Spleen (tissue), 7 donors: Measurements from ENCODE around the gene BBOX1.

Experiments used
- POLR2A ChIP-seq, 3 donors: fragments of 450-650 bp; IDR thresholded peaks; one replicate each; pipeline ENCODE4 v1.5.1; 2017; ENCODE audit warnings: antibody characterized with exemption in 3 of 3, mild to moderate bottlenecking in 1 of 3
- TF ChIP-seq, protein P1 (sequence below), 11 experiments: fragments of 200-600 bp in 7 of 11; fragments of 450-650 bp in 4 of 11; sonication (generic) in 4 of 11; IDR thresholded peaks in 8 of 11; conservative IDR thresholded peaks in 3 of 11; 1 replicate in 7 of 11; 2 replicates in 4 of 11; pipeline versions ENCODE4 v1.4.0 to v1.8.0; 2016 to 2021; ENCODE audit warnings: antibody characterized with exemption in 11 of 11, inconsistent platforms in 4 of 11, mild to moderate bottlenecking in 1 of 11
- donor health status: DM: no; HTN: no; CAD: no; lungs with moderate emphysema.
- donor health status: DM: no; HTN: no; CAD: no.
- donor health status: DM: no; HTN: no; CAD: no.

DNA sequence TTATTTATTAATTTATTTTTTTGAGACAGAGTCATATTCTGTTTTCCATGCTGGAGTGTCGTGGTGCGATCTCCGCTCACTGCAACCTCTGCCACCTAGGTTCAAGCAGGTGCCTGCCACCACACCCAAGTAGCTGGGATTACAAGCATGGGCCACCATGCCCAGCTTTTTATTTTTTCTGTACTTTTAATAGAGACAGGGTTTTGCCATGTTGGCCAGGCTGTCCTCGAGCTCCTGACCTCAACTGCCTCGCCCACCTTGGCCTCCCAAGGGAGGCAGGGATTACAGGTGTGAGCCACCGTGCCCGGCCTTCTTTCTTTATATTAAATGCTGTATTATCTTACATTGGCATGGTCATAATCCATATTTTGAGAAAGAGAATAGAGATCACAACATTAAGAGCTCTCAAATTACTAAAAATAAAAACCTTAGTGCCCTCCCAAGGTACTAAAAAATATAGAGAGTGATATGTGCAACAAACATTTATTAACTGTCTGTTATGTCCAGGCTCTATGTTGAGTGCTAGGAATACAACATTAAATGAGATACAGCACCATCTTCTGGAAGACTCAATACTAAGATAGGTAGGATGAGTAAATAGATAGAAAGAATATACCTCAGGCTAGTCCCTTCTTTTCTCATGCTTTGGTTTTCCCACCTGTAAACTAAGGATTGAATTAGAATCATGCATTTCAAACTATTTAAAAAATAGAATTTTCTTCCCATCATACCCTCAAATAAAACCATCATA, 84.1 kb downstream of the BBOX1 start:
- TF ChIP-seq POLR2A (IDR thresholded peaks at IDR 0.05), result no peak
- TF ChIP-seq, protein P1, sequence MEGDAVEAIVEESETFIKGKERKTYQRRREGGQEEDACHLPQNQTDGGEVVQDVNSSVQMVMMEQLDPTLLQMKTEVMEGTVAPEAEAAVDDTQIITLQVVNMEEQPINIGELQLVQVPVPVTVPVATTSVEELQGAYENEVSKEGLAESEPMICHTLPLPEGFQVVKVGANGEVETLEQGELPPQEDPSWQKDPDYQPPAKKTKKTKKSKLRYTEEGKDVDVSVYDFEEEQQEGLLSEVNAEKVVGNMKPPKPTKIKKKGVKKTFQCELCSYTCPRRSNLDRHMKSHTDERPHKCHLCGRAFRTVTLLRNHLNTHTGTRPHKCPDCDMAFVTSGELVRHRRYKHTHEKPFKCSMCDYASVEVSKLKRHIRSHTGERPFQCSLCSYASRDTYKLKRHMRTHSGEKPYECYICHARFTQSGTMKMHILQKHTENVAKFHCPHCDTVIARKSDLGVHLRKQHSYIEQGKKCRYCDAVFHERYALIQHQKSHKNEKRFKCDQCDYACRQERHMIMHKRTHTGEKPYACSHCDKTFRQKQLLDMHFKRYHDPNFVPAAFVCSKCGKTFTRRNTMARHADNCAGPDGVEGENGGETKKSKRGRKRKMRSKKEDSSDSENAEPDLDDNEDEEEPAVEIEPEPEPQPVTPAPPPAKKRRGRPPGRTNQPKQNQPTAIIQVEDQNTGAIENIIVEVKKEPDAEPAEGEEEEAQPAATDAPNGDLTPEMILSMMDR (IDR thresholded peaks at IDR 0.05 in 8 of 11, conservative IDR thresholded peaks at IDR 0.05 in 3 of 11), result no peak
